Uterus (tissue), 4 donors: ENCODE results near the gene CD5L. TPM values are rescaled to one million over a fixed set of nuclear protein-coding genes. Genes with fewer than 3 reads are reported as not detected.

Experiments used
- DNase-seq, 2 donors: peaks; one replicate each; pipeline ENCODE4 v3.0.0-alpha.2; 2019 to 2020
- H3K27ac ChIP-seq, 2 donors: fragments of 200-600 bp; sonication (generic); 1 replicate in 1 of 2; 2 replicates in 1 of 2; pipeline ENCODE4 v1.5.1; 2016 to 2018
- H3K27me3 ChIP-seq, 2 donors: fragments of 200-600 bp; sonication (generic); one replicate each; pipeline ENCODE4 v1.5.1; 2018 to 2019; ENCODE audit warnings: control low read depth in 1 of 2
- H3K36me3 ChIP-seq, 2 donors: fragments of 200-600 bp; sonication (generic); one replicate each; pipeline ENCODE4 v1.5.1; 2019; ENCODE audit warnings: control low read depth in 1 of 2
- H3K4me1 ChIP-seq, 2 donors: fragments of 200-600 bp; sonication (generic); one replicate each; pipeline ENCODE4 v1.5.1; 2018 to 2019; ENCODE audit warnings: control low read depth in 1 of 2
- H3K4me3 ChIP-seq, 2 donors: fragments of 200-600 bp; sonication (generic); 1 replicate in 1 of 2; 2 replicates in 1 of 2; pipeline ENCODE4 v1.5.1; 2018 to 2019; ENCODE audit warnings: mild to moderate bottlenecking in 1 of 2
- H3K9me3 ChIP-seq, 2 donors: fragments of 200-600 bp; sonication (generic); one replicate each; pipeline ENCODE4 v1.5.1; 2019; ENCODE audit warnings: control low read depth in 1 of 2
- POLR2A ChIP-seq, 2 donors: fragments of 450-650 bp; IDR thresholded peaks; one replicate each; pipeline ENCODE4 v1.6.1; 2016; ENCODE audit warnings: antibody characterized with exemption in 2 of 2, mild to moderate bottlenecking in 1 of 2, moderate library complexity in 1 of 2
- intact Hi-C: fragments of 100-400 bp; cut with DNase I; formaldehyde crosslinking; loops from one replicate; pipeline ENCODE4 v1.15.1; 2023; ENCODE audit warnings: low total_unique reads
- total RNA-seq, 4 donors: library from RNA; depleted of rRNA in 3 of 4; stranded (reverse); fragments of >200 nt in 3 of 4; gene quantifications; one replicate each; pipeline versions ENCODE4 v1.1.0 to v1.2.4, GENCODE V29; 2014 to 2023
- TF ChIP-seq, protein P1 (sequence below), 4 experiments: fragments of 200-600 bp in 2 of 4; fragments of 450-650 bp in 2 of 4; sonication (generic) in 2 of 4; IDR thresholded peaks; one replicate each; pipeline ENCODE4 v1.5.1; 2016 to 2019; ENCODE audit warnings: antibody characterized with exemption in 4 of 4, mild to moderate bottlenecking in 2 of 4, moderate library complexity in 1 of 4
- donor health status: DM: yes; HTN: yes; CAD: no.

CD5L gene
- total RNA-seq, 4 donors from 2014 or later = not detected

DNA sequence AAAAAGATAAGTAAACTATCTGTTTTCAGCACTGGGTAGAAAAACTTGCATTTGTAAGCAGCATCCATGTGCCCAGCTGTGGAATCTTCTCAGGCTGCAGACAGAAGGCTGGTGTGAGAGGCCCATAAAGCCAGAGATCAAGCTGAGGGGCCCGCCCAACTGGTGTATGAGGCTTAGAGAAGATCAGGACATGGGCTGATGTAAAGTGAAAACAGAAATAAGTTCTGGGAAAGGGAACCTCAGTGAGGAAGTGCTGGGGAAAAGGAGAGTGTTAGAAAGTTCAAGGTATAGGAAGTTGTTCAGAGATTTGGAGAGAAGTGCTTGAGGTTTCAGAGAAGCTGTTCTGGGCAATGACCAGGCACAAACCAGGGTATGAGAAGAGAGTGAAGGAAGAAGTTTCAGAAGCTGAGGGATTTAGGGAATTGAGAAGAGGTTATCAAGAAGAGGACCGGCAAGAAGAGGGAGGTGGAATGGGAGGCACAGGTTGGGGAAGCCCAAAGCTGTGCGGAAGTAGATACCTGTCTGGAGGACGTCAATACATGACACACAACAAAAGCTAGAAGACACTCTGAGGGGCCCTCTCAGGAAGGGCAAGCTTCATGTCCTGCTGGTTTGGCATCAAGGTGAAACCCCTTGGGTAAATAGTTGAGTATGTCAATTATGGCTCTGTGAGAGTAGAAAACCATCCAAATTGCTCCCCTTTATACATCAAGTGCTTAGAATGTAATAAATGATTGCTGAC is 2.7 kb upstream of the CD5L start:
- H3K36me3 ChIP-seq = no peaks in the 10 kb centered on the region
- TF ChIP-seq POLR2A (IDR thresholded peaks at IDR 0.05) = no peak
- TF ChIP-seq, protein P1, sequence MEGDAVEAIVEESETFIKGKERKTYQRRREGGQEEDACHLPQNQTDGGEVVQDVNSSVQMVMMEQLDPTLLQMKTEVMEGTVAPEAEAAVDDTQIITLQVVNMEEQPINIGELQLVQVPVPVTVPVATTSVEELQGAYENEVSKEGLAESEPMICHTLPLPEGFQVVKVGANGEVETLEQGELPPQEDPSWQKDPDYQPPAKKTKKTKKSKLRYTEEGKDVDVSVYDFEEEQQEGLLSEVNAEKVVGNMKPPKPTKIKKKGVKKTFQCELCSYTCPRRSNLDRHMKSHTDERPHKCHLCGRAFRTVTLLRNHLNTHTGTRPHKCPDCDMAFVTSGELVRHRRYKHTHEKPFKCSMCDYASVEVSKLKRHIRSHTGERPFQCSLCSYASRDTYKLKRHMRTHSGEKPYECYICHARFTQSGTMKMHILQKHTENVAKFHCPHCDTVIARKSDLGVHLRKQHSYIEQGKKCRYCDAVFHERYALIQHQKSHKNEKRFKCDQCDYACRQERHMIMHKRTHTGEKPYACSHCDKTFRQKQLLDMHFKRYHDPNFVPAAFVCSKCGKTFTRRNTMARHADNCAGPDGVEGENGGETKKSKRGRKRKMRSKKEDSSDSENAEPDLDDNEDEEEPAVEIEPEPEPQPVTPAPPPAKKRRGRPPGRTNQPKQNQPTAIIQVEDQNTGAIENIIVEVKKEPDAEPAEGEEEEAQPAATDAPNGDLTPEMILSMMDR (IDR thresholded peaks at IDR 0.05) = no peak
- H3K9me3 ChIP-seq = no peaks in the 10 kb centered on the region
- H3K4me1 ChIP-seq = no peaks in the 10 kb centered on the region
- DNase-seq = no peak
- intact Hi-C loops = no loop called here
- no peak overlapping the region for H3K4me3 ChIP-seq
- no peak overlapping the region for H3K27ac ChIP-seq
- no peaks in the 10 kb centered on the region for H3K27me3 ChIP-seq

DNA sequence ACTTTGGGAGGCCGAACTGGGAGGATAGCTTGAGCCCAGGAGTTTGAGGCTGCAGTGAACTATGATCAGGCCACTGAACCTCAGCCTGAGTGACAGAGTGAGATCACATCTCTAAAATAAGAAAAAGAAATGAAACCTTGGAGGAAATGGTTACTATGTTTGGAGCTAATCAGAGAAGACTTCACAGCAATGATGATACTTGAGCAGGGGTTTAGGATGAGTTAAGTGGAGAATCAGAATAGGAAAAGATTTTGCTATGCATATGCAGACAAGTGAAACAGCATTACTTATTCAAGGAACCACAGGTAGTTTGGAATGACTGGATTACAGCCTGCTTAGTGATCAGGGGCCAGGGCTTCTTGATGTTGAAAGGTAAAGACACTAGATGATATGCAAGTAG is 1.3 kb upstream of the CD5L start:
- intact Hi-C loops = no loop called here
- DNase-seq = no peak
- TF ChIP-seq, protein P1 (IDR thresholded peaks at IDR 0.05) = no peak
- TF ChIP-seq POLR2A (IDR thresholded peaks at IDR 0.05) = no peak
- no peak overlapping the region for H3K4me3 ChIP-seq
- H3K9me3 ChIP-seq = no peaks in the 10 kb centered on the region
- no peaks in the 10 kb centered on the region for H3K27me3 ChIP-seq
- no peaks in the 10 kb centered on the region for H3K4me1 ChIP-seq
- H3K36me3 ChIP-seq = no peaks in the 10 kb centered on the region
- H3K27ac ChIP-seq = no peak overlapping the region

DNA sequence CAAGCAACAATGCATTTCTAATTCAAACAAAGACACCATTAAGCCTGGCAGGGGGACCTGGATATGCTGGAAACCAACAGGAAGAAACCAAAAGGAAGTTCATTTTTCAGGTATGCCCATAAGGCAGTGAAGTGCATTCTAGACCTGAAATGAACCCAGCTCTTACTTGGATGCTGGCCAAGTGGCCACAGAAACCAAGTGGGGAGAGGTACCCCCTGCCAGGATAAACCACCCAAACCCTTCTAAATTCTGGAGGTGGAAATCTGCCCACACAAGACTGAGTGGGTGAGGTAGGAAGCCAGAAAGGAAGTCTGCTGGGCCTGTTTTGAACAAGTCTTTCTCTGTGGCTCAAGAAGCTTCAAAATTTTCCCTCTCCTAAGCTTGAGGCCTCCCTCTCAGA is 2.6 kb downstream of the CD5L start:
- no peaks in the 10 kb centered on the region for H3K36me3 ChIP-seq
- H3K27me3 ChIP-seq = no peaks in the 10 kb centered on the region
- no peak overlapping the region for H3K27ac ChIP-seq
- no peak for TF ChIP-seq POLR2A (IDR thresholded peaks at IDR 0.05)
- TF ChIP-seq, protein P1 (IDR thresholded peaks at IDR 0.05) = no peak
- intact Hi-C loops = no loop called here
- no peaks in the 10 kb centered on the region for H3K4me1 ChIP-seq
- no peak overlapping the region for H3K4me3 ChIP-seq
- DNase-seq = no peak
- no peaks in the 10 kb centered on the region for H3K9me3 ChIP-seq

DNA sequence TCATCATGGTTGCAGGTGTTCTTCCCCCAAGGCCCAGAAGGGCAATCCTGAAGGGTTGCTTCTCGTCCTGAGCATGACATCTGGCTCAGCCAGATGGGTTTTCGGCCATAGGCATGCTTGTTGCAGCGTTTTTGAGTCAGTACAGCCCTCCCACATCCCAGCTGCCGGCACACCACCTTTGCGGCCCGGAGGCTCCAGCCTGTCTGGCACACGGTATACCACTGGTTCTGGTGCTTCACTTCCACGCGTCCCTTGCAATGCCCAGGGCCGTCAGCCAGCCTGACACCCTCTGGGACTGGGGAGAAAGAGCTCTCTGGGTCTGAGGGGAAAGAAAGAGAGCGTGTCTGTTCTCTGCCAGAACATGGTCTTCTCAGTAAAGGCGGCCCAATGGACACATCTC is 7.2 kb downstream of the CD5L start:
- Histone ChIP-seq H3K27me3 (no peaks in the 10 kb centered on the region), H3K9me3 (no peaks in the 10 kb centered on the region), H3K36me3 (no peaks in the 10 kb centered on the region), H3K4me3 (no peak overlapping the region), H3K4me1 (no peaks in the 10 kb centered on the region), H3K27ac (no peak overlapping the region)
- no peak for TF ChIP-seq POLR2A (IDR thresholded peaks at IDR 0.05)
- TF ChIP-seq, protein P1 (IDR thresholded peaks at IDR 0.05) = no peak
- intact Hi-C loops = no loop called here
- DNase-seq = no peak

DNA sequence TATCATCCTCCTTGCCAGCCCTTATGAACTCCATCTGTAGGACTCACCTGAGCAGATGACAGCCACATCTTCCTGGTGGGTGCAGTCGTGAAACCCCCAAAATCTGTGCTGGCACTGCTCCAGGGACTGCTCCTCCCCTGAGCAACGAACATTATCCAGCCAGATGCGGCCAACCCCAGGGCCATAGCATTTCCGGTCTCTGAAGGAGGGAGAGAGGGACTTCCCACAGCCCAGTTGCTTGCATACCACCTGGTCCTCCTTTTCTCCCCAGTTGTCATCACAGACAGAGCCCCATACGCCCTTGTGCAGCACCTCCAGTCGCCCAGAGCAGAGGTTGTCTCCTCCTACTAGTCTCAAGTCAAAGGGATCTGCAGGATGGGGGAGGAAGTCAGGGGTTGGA is 8.5 kb downstream of the CD5L start:
- TF ChIP-seq POLR2A (IDR thresholded peaks at IDR 0.05) = no peak
- TF ChIP-seq, protein P1 (IDR thresholded peaks at IDR 0.05) = no peak
- no peaks in the 10 kb centered on the region for H3K9me3 ChIP-seq
- H3K27me3 ChIP-seq = no peaks in the 10 kb centered on the region
- intact Hi-C loops = no loop called here
- no peaks in the 10 kb centered on the region for H3K4me1 ChIP-seq
- no peaks in the 10 kb centered on the region for H3K36me3 ChIP-seq
- H3K4me3 ChIP-seq = no peak overlapping the region
- DNase-seq = no peak
- no peak overlapping the region for H3K27ac ChIP-seq
